Naive B cell (primary cell): ENCODE measurements around the gene DMWD. TPM values are rescaled to one million over a fixed set of nuclear protein-coding genes. Genes with fewer than 3 reads are reported as not detected.

Experiments used
- ATAC-seq, 2 donors: fragments of 150-1000 bp; cut with Tn5 transposase; 2 replicates each; pipeline ENCODE4 v1.10.0; 2021; ENCODE audit warnings: low read depth in 2 of 2, mild to moderate bottlenecking in 2 of 2, moderate library complexity in 2 of 2
- DNase-seq: peaks from one replicate; pipeline ENCODE4 v3.0.0; 2022
- H3K27ac Mint-ChIP-seq, 6 donors: one replicate each; pipeline ENCODE4 v1.8.0; 2020 to 2022; ENCODE audit warnings: mild to moderate bottlenecking in 6 of 6, mixed read lengths in 6 of 6, moderate library complexity in 5 of 6, inconsistent platforms in 2 of 6
- H3K27me3 Mint-ChIP-seq, 3 donors: one replicate each; pipeline ENCODE4 v1.8.0; 2021 to 2022; ENCODE audit warnings: mixed read lengths in 3 of 3, mild to moderate bottlenecking in 1 of 3
- H3K36me3 Mint-ChIP-seq, 2 donors: one replicate each; pipeline ENCODE4 v1.8.0; 2020 to 2022; ENCODE audit warnings: mixed read lengths in 2 of 2, inconsistent platforms in 1 of 2, mild to moderate bottlenecking in 1 of 2
- H3K4me1 Mint-ChIP-seq, 3 donors: one replicate each; pipeline ENCODE4 v1.8.0; 2020 to 2022; ENCODE audit warnings: mixed read lengths in 3 of 3, inconsistent platforms in 1 of 3, mild to moderate bottlenecking in 1 of 3, moderate library complexity in 1 of 3
- H3K4me3 Mint-ChIP-seq, 8 donors: one replicate each; pipeline ENCODE4 v1.8.0; 2020 to 2022; ENCODE audit warnings: mild to moderate bottlenecking in 8 of 8, mixed read lengths in 8 of 8, moderate library complexity in 8 of 8, inconsistent platforms in 2 of 8
- H3K9me3 Mint-ChIP-seq, 7 donors: one replicate each; pipeline ENCODE4 v1.8.0; 2020 to 2022; ENCODE audit warnings: mixed read lengths in 7 of 7, mild to moderate bottlenecking in 5 of 7, inconsistent platforms in 2 of 7, moderate library complexity in 1 of 7
- polyA plus RNA-seq, 6 donors: library from polyadenylated mRNA; unstranded; fragments of 300-500 nt; fragmentation: Illumina TruSeq; gene quantifications; one replicate each; pipeline ENCODE4 v1.2.3, GENCODE V29; 2021; ENCODE audit warnings: low read depth in 6 of 6

Gene DMWD
- polyA plus RNA-seq, 6 donors from 2014 or later, result 13.4 to 28.1 (median 22.1) TPM

DNA sequence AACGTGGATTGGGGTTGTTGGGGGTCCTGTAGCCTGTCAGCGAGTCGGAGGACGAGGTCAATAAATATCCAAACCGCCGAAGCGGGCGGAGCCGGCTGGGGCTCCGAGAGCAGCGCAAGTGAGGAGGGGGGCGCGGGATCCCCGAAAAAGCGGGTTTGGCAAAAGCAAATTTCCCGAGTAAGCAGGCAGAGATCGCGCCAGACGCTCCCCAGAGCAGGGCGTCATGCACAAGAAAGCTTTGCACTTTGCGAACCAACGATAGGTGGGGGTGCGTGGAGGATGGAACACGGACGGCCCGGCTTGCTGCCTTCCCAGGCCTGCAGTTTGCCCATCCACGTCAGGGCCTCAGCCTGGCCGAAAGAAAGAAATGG lies 22.8 kb downstream of the DMWD start:
- DNase-seq, result no peak
- H3K27ac Mint-ChIP-seq, result peak overlapping the region; percentile 83 to 98 (median 92)
- peaks cover 17 to 29% (median 28%) of the 10 kb centered on the region in 3 donors for H3K4me1 Mint-ChIP-seq
- H3K9me3 Mint-ChIP-seq, result no peaks in the 10 kb centered on the region
- peak overlapping the region; percentile 82 to 95 (median 92) for H3K4me3 Mint-ChIP-seq
- H3K27me3 Mint-ChIP-seq, result peaks cover 0 to 24% (median 15%) of the 10 kb centered on the region in 3 donors
- ATAC-seq, result peak; percentile 37 to 43
- no peaks in the 10 kb centered on the region for H3K36me3 Mint-ChIP-seq

DNA sequence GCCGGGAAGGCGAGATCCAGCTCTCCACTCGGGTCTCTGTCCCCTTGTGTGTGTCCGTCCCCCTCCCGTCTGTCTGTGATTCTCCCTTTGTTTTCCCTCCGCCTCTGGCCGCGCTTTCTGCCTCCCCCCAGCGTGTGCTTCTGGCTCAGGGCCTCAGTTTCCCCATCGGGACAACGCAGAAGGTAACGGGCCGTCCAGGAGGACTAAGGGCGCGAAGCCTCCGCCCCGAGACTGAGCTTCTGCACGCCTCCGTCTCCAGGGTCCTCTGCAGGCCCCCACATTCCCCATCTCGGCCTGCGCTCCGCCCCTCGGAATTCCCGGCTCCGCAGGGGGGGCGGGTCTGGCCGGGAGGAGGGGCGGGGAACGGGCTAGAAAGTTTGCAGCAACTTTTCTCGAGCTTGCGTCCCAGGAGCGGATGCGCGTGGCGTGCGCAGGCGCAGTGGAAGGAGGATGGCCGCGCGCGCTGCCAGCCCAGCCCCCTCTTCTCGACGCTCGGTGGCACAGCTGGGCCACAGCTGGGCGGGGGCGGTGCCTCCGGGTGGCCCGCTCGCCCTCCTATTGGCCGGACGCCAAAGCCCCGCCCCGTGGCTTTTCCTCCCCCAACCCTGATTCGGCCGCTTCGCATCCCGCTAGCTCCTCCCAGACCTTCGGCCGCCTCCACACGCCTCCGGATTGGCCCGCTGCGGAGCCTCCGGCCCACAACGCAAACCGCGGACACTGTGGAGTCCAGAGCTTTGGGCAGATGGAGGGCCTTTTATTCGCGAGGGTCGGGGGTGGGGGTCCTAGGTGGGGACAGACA lies 23.5 kb downstream of the DMWD start, which contains the start of gene SIX5:
Gene SIX5, minus strand, starts transcription at position 269 of the 799 bp plus-strand sequence. CDS start 408 bp downstream, outside the sequence.
- Mint-ChIP-seq H3K4me3 (peak within 1 kb of the TSS; percentile 82 to 95 (median 92)), H3K36me3 (no peaks in the 10 kb centered on the region), H3K27ac (peak within 1 kb of the TSS; percentile 83 to 98 (median 92)), H3K9me3 (no peaks in the 10 kb centered on the region), H3K27me3 (peaks cover 0 to 28% (median 20%) of the 10 kb centered on the region in 3 donors), H3K4me1 (peaks cover 17 to 29% (median 28%) of the 10 kb centered on the region in 3 donors)
- ATAC-seq (peak; percentile 54 to 57), DNase-seq (peak; percentile 90)

DNA sequence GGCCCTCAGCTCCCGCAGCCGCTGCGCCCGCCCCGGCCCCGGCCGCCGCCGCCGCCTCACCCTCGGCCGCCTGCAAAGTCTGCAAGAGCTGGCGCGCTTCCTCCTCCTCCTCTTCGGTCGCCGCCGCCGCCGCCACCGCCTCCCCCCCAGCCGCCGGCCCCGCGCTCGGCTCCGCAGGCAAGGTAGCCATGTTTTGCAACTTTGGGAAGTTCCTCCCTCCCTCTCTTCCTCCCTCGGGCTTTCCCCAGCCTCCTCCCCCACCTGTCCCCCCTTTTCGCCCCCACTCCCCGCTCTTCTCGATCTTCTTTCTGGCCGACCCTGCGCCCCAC lies 24.0 kb downstream of the DMWD start:
- peaks cover 17 to 29% (median 28%) of the 10 kb centered on the region in 3 donors for H3K4me1 Mint-ChIP-seq
- peak overlapping the region in 3 of 6 donors; percentile 62 to 83 (median 70) for H3K27ac Mint-ChIP-seq
- no peaks in the 10 kb centered on the region for H3K36me3 Mint-ChIP-seq
- peaks cover 0 to 28% (median 20%) of the 10 kb centered on the region in 3 donors for H3K27me3 Mint-ChIP-seq
- peak overlapping the region; percentile 82 to 95 (median 92) for H3K4me3 Mint-ChIP-seq
- no peak for ATAC-seq
- H3K9me3 Mint-ChIP-seq, result no peaks in the 10 kb centered on the region
- DNase-seq, result peak; percentile 33

DNA sequence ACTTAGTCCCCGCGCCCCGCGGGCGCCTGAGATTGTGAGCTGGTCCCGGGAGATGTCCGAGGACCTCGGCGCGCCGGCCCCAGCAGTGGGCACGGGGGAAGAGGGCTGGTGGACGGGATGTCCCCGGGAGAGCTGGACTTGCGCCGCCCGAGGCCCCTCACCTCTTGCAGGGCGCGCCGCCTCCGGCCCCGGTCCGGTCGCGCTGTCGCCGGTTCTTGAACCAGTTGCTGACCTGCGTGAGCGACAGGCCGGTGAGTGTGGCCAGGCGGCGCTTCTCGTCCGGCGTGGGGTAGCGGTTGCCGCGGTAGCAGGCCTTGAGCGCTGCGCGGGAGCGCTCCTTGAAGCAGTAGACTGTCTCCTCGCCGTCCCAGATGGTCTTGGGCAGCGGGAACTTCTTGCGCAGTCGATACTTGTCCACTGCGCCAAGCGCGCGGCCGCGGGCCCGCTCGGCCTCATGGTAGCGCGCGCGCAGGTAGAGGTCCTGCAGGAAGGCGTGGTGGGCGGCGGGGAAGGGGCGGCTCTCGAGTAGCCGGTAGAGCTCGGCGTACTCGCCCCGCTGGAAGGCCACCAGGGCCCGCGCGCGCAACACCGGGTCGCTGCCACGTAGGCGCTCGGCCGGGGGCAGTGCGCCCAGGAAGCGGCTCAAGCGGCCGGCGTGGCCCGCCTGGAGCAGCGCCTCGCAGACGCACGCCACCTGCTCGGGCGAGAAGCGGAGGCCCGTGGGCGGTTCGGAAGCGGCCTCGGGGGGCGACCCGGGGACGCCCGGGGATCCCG lies 24.6 kb downstream of the DMWD start:
- Mint-ChIP-seq H3K27me3 (peaks cover 0 to 28% (median 20%) of the 10 kb centered on the region in 3 donors), H3K4me3 (peak overlapping the region; percentile 75 to 92 (median 79)), H3K4me1 (peaks cover 13 to 29% (median 28%) of the 10 kb centered on the region in 3 donors), H3K27ac (no peak overlapping the region), H3K9me3 (no peaks in the 10 kb centered on the region), H3K36me3 (no peaks in the 10 kb centered on the region)
- no peak for ATAC-seq
- DNase-seq, result no peak

GRCh38 chr19:45767410-45767880 lies 25.2 kb downstream of the DMWD start:
- DNase-seq, result no peak
- peak overlapping the region in 7 of 8 donors; percentile 15 to 82 (median 67) for H3K4me3 Mint-ChIP-seq
- no peaks in the 10 kb centered on the region for H3K9me3 Mint-ChIP-seq
- H3K27me3 Mint-ChIP-seq, result peaks cover 0 to 34% (median 20%) of the 10 kb centered on the region in 3 donors
- H3K4me1 Mint-ChIP-seq, result peaks cover 13 to 29% (median 27%) of the 10 kb centered on the region in 3 donors
- H3K27ac Mint-ChIP-seq, result no peak overlapping the region
- H3K36me3 Mint-ChIP-seq, result no peaks in the 10 kb centered on the region
- no peak for ATAC-seq

DNA sequence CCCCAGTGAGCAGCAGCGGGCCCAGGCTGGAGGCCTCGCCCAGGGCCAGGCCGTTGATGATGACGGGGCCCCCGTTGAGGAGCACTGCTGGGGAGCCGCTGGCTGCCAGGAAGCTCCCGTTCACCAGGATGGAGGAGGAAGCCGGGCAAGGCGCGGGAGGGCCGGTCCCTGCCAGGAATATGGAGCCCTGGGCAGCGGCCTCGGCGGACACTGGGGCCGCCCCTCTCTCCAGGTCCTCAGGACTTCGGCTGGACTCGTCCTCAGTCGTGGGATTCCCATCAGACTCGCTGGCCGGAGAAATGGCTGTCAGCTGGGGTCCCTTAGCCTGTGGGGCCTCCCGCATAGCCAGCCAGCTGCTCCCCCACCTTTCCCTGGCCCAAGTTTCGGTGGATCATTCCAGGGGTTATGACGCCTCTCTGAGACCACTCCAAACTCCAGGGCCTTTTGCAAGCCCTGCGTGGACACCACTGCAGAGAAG lies 25.7 kb downstream of the DMWD start:
- H3K4me1 Mint-ChIP-seq, result peaks cover 11 to 29% (median 23%) of the 10 kb centered on the region in 3 donors

DNA sequence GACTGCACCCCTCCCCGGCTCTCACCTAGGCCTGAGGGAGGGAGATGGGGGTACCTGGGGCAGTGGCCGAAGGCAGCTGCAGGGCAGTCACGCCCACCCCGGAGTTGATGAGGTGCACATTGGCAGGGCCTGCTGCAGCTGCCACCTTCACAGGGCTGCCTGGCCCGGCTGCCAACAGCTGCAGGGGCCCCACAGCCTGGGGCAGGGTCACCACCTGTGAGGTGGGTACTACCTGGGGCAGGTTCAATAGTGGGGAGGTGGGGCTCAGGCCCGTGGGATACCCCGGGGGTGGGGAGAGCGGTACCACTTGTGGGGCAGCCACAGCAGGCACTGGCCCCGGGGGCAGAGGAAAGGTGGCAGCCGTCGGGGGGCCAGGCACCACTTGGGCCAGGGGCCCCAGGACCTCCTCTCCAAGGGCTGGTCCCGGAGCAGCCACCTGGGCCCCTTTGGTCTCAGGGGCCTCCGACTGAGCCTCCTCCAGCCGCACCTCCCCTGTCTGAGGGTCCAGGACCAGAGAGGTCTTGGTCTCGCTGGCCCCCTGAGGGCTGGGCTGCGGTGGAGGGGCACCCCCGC lies 26.3 kb downstream of the DMWD start:
- Mint-ChIP-seq H3K4me3 (no peak overlapping the region), H3K27ac (no peak overlapping the region), H3K9me3 (no peaks in the 10 kb centered on the region), H3K36me3 (no peaks in the 10 kb centered on the region), H3K4me1 (peaks cover 10 to 29% (median 23%) of the 10 kb centered on the region in 3 donors), H3K27me3 (peaks cover 0 to 44% (median 20%) of the 10 kb centered on the region in 3 donors)
- ATAC-seq (no peak), DNase-seq (no peak)

More for the DNA sequence above, 25.7 kb downstream of the DMWD start:
- H3K4me3 Mint-ChIP-seq, result peak overlapping the region in 7 of 8 donors; percentile 15 to 82 (median 59)
- no peak for ATAC-seq
- no peak overlapping the region for H3K27ac Mint-ChIP-seq
- no peak for DNase-seq
- H3K27me3 Mint-ChIP-seq, result peaks cover 0 to 40% (median 20%) of the 10 kb centered on the region in 3 donors
- H3K36me3 Mint-ChIP-seq, result no peaks in the 10 kb centered on the region
- H3K9me3 Mint-ChIP-seq, result no peaks in the 10 kb centered on the region

GRCh38 chr19:45765702-45766295 lies 26.8 kb downstream of the DMWD start:
- Mint-ChIP-seq H3K4me3 (peak overlapping the region in 1 of 8 donors; percentile 30), H3K27me3 (peaks cover 0 to 44% (median 20%) of the 10 kb centered on the region in 3 donors), H3K36me3 (no peaks in the 10 kb centered on the region), H3K9me3 (no peaks in the 10 kb centered on the region), H3K27ac (no peak overlapping the region), H3K4me1 (peaks cover 6 to 27% (median 18%) of the 10 kb centered on the region in 3 donors)
- DNase-seq (no peak), ATAC-seq (no peak)

DNA sequence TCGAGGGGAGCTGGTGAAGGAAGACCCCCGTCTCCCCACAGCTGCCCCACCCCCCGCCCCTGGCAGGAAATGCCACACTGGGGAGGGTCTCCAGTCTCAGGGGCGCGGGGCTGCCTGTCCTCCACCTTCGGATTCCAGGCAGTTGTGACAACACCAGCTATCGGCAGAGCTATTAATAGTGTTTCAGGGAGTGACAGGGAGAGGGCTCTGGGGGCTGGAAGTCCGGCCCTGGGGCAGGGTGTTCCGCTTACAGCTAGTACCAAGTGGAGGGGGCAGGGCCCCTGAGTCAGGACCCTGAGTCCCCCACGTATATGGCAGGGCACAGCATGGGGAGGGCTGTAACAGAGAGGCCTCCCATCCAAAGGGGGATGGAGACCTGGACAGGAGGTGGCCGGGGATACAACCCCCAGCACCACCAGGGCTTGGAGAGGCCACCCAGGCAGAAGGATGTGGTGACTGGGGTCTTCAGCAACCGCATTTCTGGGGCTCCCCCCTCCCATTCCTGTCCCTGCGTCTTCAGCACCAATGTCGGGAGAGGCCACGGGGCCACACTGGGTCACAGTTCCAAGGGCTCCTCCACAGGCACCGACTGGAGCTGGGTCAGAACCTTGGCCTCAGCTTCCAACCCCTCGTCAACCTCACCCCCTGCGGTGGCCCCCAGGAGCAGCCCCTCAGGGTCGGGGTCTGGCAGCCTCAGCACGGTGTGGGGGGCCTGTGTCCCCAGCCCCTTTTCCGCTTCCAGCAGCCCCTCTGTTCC lies 27.5 kb downstream of the DMWD start:
- H3K27me3 Mint-ChIP-seq, result peaks cover 0 to 44% (median 20%) of the 10 kb centered on the region in 3 donors
- DNase-seq, result no peak
- no peak for ATAC-seq
- H3K27ac Mint-ChIP-seq, result no peak overlapping the region
- peaks cover 6 to 21% (median 11%) of the 10 kb centered on the region in 3 donors for H3K4me1 Mint-ChIP-seq
- no peaks in the 10 kb centered on the region for H3K9me3 Mint-ChIP-seq
- no peaks in the 10 kb centered on the region for H3K36me3 Mint-ChIP-seq
- H3K4me3 Mint-ChIP-seq, result peak overlapping the region in 2 of 8 donors; percentile 27 to 63

DNA sequence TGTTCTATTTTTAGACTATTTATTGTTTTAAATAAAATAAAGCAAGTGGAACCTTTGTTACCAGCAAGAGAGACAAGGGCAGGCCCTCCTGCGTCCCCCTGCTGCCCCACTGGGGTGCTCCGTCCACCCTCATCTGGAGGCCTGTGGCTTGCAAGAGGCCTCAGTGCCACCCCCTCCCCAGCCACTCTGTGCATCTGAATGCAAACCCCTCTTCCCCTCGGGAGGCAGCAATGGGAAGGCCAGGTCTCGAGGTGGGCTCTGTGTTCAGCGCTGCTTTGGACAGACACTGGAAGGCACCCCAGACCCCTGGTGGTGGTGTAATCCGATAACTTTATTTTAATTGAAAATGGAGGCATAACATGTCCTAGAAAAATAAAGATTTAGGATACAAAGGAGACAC lies 28.2 kb downstream of the DMWD start:
- peak overlapping the region in 1 of 8 donors; percentile 27 for H3K4me3 Mint-ChIP-seq
- DNase-seq (no peak), ATAC-seq (no peak)
- H3K27me3 Mint-ChIP-seq, result peaks cover 0 to 48% (median 24%) of the 10 kb centered on the region in 3 donors
- no peak overlapping the region for H3K27ac Mint-ChIP-seq
- H3K36me3 Mint-ChIP-seq, result no peaks in the 10 kb centered on the region
- H3K9me3 Mint-ChIP-seq, result no peaks in the 10 kb centered on the region
- H3K4me1 Mint-ChIP-seq, result peaks cover under 1 to 14% (median 11%) of the 10 kb centered on the region in 3 donors

DNA sequence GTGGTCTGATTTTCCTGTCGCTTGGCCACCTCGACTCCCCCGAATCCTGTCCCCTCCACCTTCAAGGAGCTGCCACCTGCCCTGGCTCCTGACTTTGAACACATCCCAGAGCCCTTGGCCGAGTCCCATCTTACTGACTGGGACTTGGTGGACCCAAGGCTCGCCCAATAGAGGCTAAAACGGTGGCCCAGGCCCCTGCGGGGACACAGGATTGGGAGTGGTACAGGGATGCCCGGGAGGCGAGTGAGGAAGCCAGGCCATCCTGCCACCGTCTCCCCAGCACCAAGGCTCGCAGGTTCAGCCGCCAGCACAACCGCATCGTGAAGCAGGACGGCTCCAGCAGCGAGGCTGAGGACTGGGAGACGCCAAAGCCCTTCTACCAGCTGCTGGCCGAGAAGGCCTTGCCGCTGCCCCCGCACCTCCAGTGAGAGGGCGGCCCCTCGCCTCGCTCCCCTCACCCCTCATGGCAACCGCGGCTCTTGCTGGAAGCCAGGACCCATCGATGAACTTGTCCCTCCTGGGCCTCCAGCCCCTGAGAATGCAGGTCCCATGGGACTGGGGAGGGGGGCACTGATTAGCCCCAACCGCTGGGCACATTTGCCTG lies 28.9 kb downstream of the DMWD start:
- ATAC-seq, result no peak
- Mint-ChIP-seq H3K36me3 (no peaks in the 10 kb centered on the region), H3K27ac (no peak overlapping the region), H3K27me3 (peaks cover 0 to 54% (median 29%) of the 10 kb centered on the region in 3 donors), H3K4me3 (no peak overlapping the region), H3K4me1 (peaks cover 0 to 7% (median 4%) of the 10 kb centered on the region in 3 donors), H3K9me3 (no peaks in the 10 kb centered on the region)
- no peak for DNase-seq
